ENCODE results near the gene LRP1B.

Gene LRP1B

GRCh38 chr2:141940709-141941108 is 190.1 kb downstream of the LRP1B start:
- TF ChIP-seq CTCF (IDR thresholded peaks at IDR 0.05) = no peak
- H3K27me3 ChIP-seq = no peaks in the 10 kb centered on the region

GRCh38 chr2:141933226-141933625 is 197.6 kb downstream of the LRP1B start:
- Histone ChIP-seq H3K36me3 (no peaks in the 10 kb centered on the region), H3K4me3 (ENCODE audit: low read depth in 1 of 2, low read length in 1 of 2) (no peak overlapping the region), H3K9me3 (no peaks in the 10 kb centered on the region), H3K27ac (no peak overlapping the region), H3K4me1 (ENCODE audit: control insufficient read depth in 1 of 2, insufficient read depth in 1 of 2, low read depth in 1 of 2, low read length in 1 of 2) (no peaks in the 10 kb centered on the region), H3K27me3 (no peaks in the 10 kb centered on the region)
- TF ChIP-seq CTCF (IDR thresholded peaks at IDR 0.05) = no peak

More at GRCh38 chr2:141940709-141941108, 190.1 kb downstream of the LRP1B start:
- Histone ChIP-seq H3K4me3 (ENCODE audit: low read depth in 1 of 2, low read length in 1 of 2) (no peak overlapping the region), H3K27ac (no peak overlapping the region), H3K4me1 (ENCODE audit: control insufficient read depth in 1 of 2, insufficient read depth in 1 of 2, low read depth in 1 of 2, low read length in 1 of 2) (no peaks in the 10 kb centered on the region), H3K9me3 (no peaks in the 10 kb centered on the region), H3K36me3 (no peaks in the 10 kb centered on the region)

- H3K27me3 ChIP-seq = no peaks in the 10 kb centered on the region
- H3K27ac ChIP-seq = no peak overlapping the region
- no peaks in the 10 kb centered on the region for H3K4me1 ChIP-seq (ENCODE audit: control insufficient read depth in 1 of 2, insufficient read depth in 1 of 2, low read depth in 1 of 2, low read length in 1 of 2)
- no peak for TF ChIP-seq CTCF (IDR thresholded peaks at IDR 0.05)
- no peaks in the 10 kb centered on the region for H3K9me3 ChIP-seq
- H3K36me3 ChIP-seq = no peaks in the 10 kb centered on the region
- H3K4me3 ChIP-seq (ENCODE audit: low read depth in 1 of 2, low read length in 1 of 2) = no peak overlapping the region
Measured at GRCh38 chr2:141932261-141932660, 198.6 kb downstream of the LRP1B start.

GRCh38 chr2:141931797-141932196 is 199.0 kb downstream of the LRP1B start:
- Histone ChIP-seq H3K27ac (no peak overlapping the region), H3K4me3 (ENCODE audit: low read depth in 1 of 2, low read length in 1 of 2) (no peak overlapping the region), H3K4me1 (ENCODE audit: control insufficient read depth in 1 of 2, insufficient read depth in 1 of 2, low read depth in 1 of 2, low read length in 1 of 2) (no peaks in the 10 kb centered on the region), H3K9me3 (no peaks in the 10 kb centered on the region), H3K27me3 (no peaks in the 10 kb centered on the region), H3K36me3 (no peaks in the 10 kb centered on the region)
- TF ChIP-seq CTCF (IDR thresholded peaks at IDR 0.05) = no peak

- TF ChIP-seq CTCF (IDR thresholded peaks at IDR 0.05) = no peak
- no peaks in the 10 kb centered on the region for H3K27me3 ChIP-seq
- no peaks in the 10 kb centered on the region for H3K36me3 ChIP-seq
- H3K4me1 ChIP-seq (ENCODE audit: control insufficient read depth in 1 of 2, insufficient read depth in 1 of 2, low read depth in 1 of 2, low read length in 1 of 2) = no peaks in the 10 kb centered on the region
- H3K4me3 ChIP-seq (ENCODE audit: low read depth in 1 of 2, low read length in 1 of 2) = no peak overlapping the region
- H3K27ac ChIP-seq = no peak overlapping the region
- H3K9me3 ChIP-seq = no peaks in the 10 kb centered on the region
Measured at GRCh38 chr2:141930803-141931202, 200.0 kb downstream of the LRP1B start.

Measured in neutrophil (primary cell).